RWPE2 (cell line): Measurements from ENCODE around the gene B4GAT1.

Experiments used
- ATAC-seq: fragments of 200-7000 bp; cut with Tn5 transposase; 3 replicates; pipeline ENCODE4 v1.9.1; 2021; ENCODE audit warnings: low read depth
- DNase-seq: peaks from one replicate; pipeline ENCODE4 v3.0.0-alpha.2; 2020; ENCODE audit warnings: low spot score
- H3K27ac ChIP-seq: fragments of 450-650 bp; 2 replicates; pipeline ENCODE4 v1.5.1; 2017; ENCODE audit warnings: mild to moderate bottlenecking; ENCODE audit not compliant: poor library complexity, severe bottlenecking
- H3K27me3 ChIP-seq: fragments of 250-450 bp; sonication (Bioruptor Pico); 2 replicates; pipeline ENCODE4 v1.5.1; 2021; ENCODE audit warnings: mild to moderate bottlenecking, moderate library complexity; ENCODE audit not compliant: insufficient read depth, poor library complexity, severe bottlenecking
- H3K36me3 ChIP-seq: fragments of 250-450 bp; sonication (Bioruptor Pico); 2 replicates; pipeline ENCODE4 v1.5.1; 2020; ENCODE audit warnings: low read depth, mild to moderate bottlenecking, moderate library complexity
- H3K4me1 ChIP-seq: fragments of 250-450 bp; sonication (Bioruptor Pico); 2 replicates; pipeline ENCODE4 v1.5.1; 2021; ENCODE audit warnings: mild to moderate bottlenecking, moderate library complexity; ENCODE audit not compliant: insufficient read depth, poor library complexity, severe bottlenecking
- H3K4me3 ChIP-seq: fragments of 250-450 bp; sonication (Bioruptor Pico); 2 replicates; pipeline ENCODE4 v1.5.1; 2021; ENCODE audit warnings: mild to moderate bottlenecking, moderate library complexity; ENCODE audit not compliant: severe bottlenecking
- H3K9me3 ChIP-seq: fragments of 250-450 bp; sonication (Bioruptor Pico); 2 replicates; pipeline ENCODE4 v1.5.1; 2021; ENCODE audit warnings: mild to moderate bottlenecking, moderate library complexity; ENCODE audit not compliant: severe bottlenecking
- CTCF ChIP-seq: fragments of 450-650 bp; IDR thresholded peaks from one replicate; pipeline ENCODE4 v1.5.1; 2017; ENCODE audit warnings: mild to moderate bottlenecking, moderate library complexity; ENCODE audit not compliant: poor library complexity, severe bottlenecking

Gene B4GAT1

GRCh38 chr11:66366844-66367477 lies 19.5 kb upstream of the B4GAT1 start:
- H3K36me3 ChIP-seq: peaks cover 26% of the 10 kb centered on the region
- TF ChIP-seq CTCF: no peak
- no peak for DNase-seq

GRCh38 chr11:66365711-66366619 lies 18.5 kb upstream of the B4GAT1 start:
- H3K4me1 ChIP-seq: peaks cover 4% of the 10 kb centered on the region
- no peak overlapping the region for H3K4me3 ChIP-seq
- peaks cover 26% of the 10 kb centered on the region for H3K36me3 ChIP-seq
- H3K27me3 ChIP-seq: no peaks in the 10 kb centered on the region
- DNase-seq: no peak
- H3K9me3 ChIP-seq: no peaks in the 10 kb centered on the region
- no peak overlapping the region for H3K27ac ChIP-seq
- no peak for TF ChIP-seq CTCF
- ATAC-seq: no peak

More at GRCh38 chr11:66366844-66367477, 19.5 kb upstream of the B4GAT1 start:
- H3K27ac ChIP-seq: no peak overlapping the region
- no peak for ATAC-seq
- no peaks in the 10 kb centered on the region for H3K9me3 ChIP-seq
- no peak overlapping the region for H3K4me3 ChIP-seq
- H3K27me3 ChIP-seq: no peaks in the 10 kb centered on the region
- peaks cover 4% of the 10 kb centered on the region for H3K4me1 ChIP-seq

- no peak for ATAC-seq
- peaks cover 26% of the 10 kb centered on the region for H3K36me3 ChIP-seq
These were observed 17.7 kb upstream of the B4GAT1 start for GRCh38 chr11:66365166-66365565.

GRCh38 chr11:66363805-66364535 lies 16.5 kb upstream of the B4GAT1 start:
- TF ChIP-seq CTCF: peak; percentile 68
- ATAC-seq: no peak
- Histone ChIP-seq H3K27me3 (no peaks in the 10 kb centered on the region), H3K4me1 (no peaks in the 10 kb centered on the region), H3K36me3 (peaks cover 26% of the 10 kb centered on the region), H3K4me3 (no peak overlapping the region), H3K27ac (no peak overlapping the region), H3K9me3 (no peaks in the 10 kb centered on the region)
- no peak for DNase-seq

More at GRCh38 chr11:66365166-66365565, 17.7 kb upstream of the B4GAT1 start:
- H3K27me3 ChIP-seq: no peaks in the 10 kb centered on the region
- H3K4me1 ChIP-seq: peaks cover 1% of the 10 kb centered on the region
- DNase-seq: no peak
- H3K27ac ChIP-seq: no peak overlapping the region
- no peaks in the 10 kb centered on the region for H3K9me3 ChIP-seq
- TF ChIP-seq CTCF: no peak
- H3K4me3 ChIP-seq: no peak overlapping the region
